Dedifferentiated amniotic fluid mesenchymal stem cell (primary cell): Measurements from ENCODE around the gene JCAD.
"Not testable (repeated sequence)": the region's sequence is repeated elsewhere in the genome, so short reads cannot be mapped to it uniquely, and the experiment has no call there.

Experiments used
- DNase-seq: peaks from one replicate; pipeline ENCODE4 v3.0.0-alpha.2; 2016; ENCODE audit errors: extremely low spot score

Gene JCAD

GRCh38 chr10:29987471-29987870 is 71.9 kb downstream of the JCAD start:
- DNase-seq = no peak

GRCh38 chr10:29982997-29983648 is 76.3 kb downstream of the JCAD start:
- DNase-seq = no peak

- DNase-seq = no peak
Measured at GRCh38 chr10:29981510-29981909, 77.9 kb downstream of the JCAD start.

GRCh38 chr10:29980084-29980483 is 79.3 kb downstream of the JCAD start:
- DNase-seq = no peak

- not testable (repeated sequence) for DNase-seq
Measured at GRCh38 chr10:29979421-29979779, 80.0 kb downstream of the JCAD start.

GRCh38 chr10:29977171-29977570 is 82.2 kb downstream of the JCAD start:
- DNase-seq = no peak

- no peak for DNase-seq
Measured at GRCh38 chr10:29976134-29976533, 83.3 kb downstream of the JCAD start.

GRCh38 chr10:29974773-29975172 is 84.6 kb downstream of the JCAD start:
- no peak for DNase-seq

GRCh38 chr10:29973921-29974320 is 85.5 kb downstream of the JCAD start:
- DNase-seq = no peak

- DNase-seq = no peak
Measured at GRCh38 chr10:29970576-29970975, 88.8 kb downstream of the JCAD start.

- no peak for DNase-seq
Measured at GRCh38 chr10:29970012-29970396, 89.4 kb downstream of the JCAD start.

GRCh38 chr10:29969255-29970011 is 90.0 kb downstream of the JCAD start:
- DNase-seq = no peak

GRCh38 chr10:29968585-29968984 is 90.8 kb downstream of the JCAD start:
- DNase-seq = no peak

GRCh38 chr10:29966269-29966668 is 93.1 kb downstream of the JCAD start:
- no peak for DNase-seq
